ENCODE measurements around the gene TCF21.
"Not testable (repeated sequence)": the region's sequence is repeated elsewhere in the genome, so short reads cannot be mapped to it uniquely, and the experiment has no call there.

Gene TCF21

DNA sequence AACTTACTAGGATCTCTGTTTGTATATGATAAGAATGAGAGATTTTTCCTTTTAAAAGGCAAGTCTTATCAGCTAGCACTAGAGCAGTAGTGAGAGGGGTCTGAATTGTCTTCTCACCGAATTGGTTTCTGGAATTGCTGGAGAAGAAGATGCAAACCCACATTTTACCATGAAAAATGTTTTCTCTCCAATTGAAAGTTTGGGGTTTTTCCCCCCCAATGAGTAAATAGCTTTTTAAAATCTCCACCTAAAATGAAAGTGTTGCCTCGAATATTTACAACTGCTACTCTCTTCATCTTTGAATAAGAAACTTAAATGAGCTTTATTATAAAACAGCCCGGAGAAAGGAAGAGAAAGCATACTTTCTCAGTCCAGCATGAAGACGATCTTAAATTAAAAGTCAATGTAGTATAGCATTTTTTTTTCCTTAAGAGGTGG is 1.8 kb downstream of the TCF21 start:
- DNase-seq = no peak

- DNase-seq = peak in 1 of 2 experiments; percentile 21
Measured at GRCh38 chr6:133891149-133891926, 2.4 kb downstream of the TCF21 start.

DNA sequence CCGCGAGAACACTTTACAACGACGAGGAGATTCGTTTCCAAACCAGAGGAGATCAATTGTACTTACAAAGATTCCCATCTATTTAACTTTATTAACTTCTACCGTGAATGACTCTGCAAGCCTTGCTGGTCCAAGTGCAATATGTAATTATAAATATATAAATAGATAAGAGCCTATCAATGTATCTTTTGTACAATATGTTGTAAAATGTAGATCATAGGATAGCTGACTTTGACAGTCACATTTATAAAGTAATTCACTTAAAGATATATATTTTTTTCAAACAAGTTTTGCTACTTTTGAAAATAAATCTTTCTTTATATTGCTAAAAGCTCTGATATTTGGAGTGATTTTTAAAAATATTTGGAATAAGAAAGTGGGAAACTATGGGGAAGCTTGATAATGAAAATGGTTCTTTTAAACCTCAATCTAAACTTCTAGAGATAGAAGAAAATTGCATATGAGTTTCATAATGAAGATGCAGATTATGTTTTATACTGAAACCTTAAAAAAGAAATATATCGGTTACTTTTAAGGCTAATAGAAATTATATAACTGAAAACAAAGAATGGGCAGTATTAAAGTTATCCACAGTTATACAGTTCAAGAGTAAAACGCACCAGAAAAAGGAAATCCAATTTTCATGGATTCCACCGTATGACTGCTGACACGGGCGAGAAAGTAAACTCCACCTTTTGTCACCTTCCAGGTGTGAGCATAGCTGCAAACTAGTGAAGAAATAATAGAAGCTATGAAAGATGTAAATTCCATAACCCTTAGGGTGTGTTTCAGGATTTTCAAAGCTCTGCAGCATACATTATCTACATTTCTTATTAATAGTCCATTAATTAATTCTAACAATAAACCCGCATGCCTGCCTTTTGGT is 3.3 kb downstream of the TCF21 start:
- no peak for DNase-seq

GRCh38 chr6:133892813-133893691 is 4.1 kb downstream of the TCF21 start:
- DNase-seq = no peak

DNA sequence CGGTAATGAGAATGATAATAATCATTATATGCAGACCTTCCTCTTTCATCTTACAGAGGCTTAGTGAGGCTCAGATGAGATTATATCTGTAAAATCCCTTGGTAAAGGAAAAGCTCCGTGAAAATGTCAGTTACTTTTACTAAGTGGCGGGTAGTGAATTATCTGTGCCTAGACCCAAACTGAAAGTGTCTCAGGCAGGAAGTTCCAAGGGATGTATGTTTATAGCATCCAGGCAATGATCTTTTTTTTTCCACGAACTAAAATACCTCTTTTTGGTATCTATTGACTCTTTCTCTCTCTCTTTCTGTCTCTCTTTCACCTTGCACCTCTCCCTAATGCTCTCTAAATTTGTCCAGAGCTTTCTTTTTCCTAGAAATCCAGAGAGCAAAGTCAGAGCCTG is 5.0 kb downstream of the TCF21 start:
- DNase-seq = no peak

- no peak for DNase-seq
Measured at GRCh38 chr6:133894369-133894768, 5.5 kb downstream of the TCF21 start.

DNA sequence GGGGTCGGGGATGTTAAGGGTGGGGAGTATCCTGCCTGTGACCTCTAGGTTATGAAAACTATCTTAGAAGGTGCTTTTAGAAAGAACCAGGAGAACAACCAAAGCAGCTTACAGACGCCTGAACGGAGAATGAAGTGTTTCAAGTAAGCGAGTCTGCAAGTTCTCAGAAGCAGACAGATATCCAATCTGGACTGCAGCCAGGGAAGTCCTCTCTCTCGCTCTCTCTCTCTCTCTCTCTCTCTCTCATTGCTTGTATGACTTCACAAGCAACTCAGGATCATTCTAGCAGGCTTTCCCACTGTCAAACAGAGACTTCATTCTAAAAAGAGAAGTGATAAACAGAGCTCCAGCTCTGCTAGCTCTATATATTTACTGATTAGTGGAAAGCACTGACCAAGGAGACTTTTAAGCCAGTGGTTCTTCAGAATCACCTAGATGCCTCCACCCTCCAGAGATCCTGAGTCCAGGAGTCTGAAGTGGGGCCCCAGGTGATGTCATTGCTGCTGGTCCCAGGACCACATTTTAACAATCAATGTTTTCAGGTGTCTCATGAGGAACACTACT is 6.0 kb downstream of the TCF21 start:
- peak in 1 of 2 experiments; percentile 4 for DNase-seq

DNA sequence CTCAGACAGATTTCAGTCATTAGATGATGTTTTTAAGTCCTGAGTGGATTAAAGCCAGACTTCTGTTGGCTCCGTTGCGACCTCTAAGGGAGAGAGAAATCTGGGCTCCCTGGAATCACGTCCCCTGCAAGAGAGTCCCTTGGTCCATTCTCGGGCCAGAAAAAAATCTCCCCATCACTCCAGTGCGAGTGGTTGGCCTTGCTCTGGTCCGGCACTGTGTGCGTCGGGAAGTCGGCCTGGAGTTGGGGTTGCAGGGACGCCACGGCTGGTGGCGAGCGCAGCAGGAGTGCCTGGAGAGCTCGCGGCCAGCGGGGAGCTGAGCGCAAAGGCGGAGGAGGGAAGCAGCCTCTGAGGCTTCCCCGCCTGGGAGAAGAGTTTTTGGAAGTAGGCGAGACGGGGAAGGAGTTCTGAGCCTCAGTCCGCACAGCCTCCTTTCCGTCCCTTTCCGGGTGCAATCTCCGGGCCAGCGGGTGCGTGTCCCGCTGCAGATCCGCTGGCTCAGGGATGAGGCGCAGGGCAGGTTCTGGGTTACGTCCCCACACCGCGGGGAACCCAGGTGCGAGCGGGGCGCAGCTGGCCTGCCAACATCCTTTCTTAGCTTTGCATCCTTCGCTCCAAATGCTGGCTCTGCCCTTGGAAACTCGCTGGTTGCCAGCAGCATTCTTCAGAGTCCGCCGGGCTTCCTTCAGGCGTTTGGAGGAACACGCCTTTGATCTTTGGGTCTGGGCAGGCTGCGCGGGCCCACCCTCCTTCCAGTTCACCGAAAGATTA is 6.8 kb downstream of the TCF21 start:
- DNase-seq = no peak

DNA sequence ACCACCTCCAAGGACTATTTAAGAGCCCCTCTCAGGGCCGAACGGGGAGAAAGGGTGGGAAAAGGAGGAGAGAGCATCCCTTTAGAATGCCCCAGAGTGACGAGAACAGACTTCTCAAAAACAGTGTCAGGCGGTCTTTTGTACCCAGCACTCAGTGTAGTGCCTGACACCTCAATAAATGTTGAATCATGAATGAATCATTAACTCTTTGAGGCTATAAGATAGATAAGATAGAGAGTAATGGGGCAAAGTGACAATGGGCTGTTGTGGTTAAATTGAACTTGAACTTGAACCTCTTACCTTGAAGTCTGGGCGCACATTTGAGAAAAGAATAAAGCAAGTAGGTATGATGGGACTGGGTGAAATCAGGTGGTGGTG is 7.4 kb downstream of the TCF21 start:
- no peak for DNase-seq

DNA sequence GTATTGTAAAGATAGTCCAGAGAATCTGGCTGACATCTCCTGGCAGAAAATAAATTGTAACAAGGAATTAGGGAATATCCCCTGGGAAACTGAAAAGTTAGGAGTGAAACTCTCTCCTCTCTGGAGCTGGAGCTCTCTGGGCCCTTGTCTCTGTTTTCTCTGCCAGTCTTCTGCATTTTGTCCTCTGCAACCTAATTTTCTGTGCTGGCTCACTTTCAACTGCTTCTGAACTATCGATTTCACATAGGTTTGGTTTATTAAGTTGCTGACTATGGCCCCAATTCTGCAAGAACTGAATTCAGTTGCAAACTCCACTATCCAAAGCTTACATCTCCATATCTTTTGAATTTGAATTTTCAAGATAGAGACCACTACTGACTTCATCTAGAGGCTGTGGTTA is 9.3 kb downstream of the TCF21 start:
- DNase-seq = peak in 1 of 2 experiments; percentile 7

DNA sequence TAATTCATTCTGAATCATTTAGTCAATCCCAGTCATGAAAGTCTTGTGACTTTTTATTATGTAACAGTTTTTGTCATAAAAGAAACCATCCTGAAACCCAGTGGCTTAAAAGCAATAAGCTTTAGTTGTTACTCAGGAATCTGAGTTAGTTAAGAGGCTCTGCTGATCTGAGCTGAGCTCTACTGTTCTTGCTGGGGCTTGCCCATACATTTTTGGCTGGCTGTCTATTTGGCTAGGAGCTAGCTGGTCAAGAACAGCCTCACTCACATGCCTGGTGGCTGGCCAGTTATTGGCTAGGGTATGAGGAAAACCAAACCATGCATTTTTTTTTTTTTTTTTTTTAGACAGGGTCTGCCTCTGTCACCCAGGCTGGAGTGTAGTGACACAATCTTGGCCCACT is 10.6 kb downstream of the TCF21 start:
- DNase-seq = peak in 1 of 2 experiments; percentile 48

DNA sequence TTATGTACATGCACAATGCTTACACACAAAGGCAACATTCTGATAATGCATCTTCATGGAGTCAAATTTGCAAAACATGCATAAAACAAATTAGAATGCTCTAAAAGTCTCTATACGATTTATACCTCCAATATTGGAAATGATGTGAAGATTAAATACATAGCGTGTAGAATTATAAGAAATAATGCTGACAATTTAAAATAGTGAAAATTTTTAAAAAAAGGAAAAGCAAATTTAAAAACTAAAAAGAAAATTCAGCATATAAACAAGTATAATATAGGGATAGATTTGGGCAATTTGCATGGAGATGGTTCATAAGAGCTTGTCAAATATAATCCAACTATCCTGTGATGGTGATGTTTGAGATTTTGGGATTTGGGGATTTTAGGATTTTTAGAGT is 14.9 kb downstream of the TCF21 start:
- no peak for DNase-seq

GRCh38 chr6:133906050-133906449 is 17.1 kb downstream of the TCF21 start:
- DNase-seq = no peak

GRCh38 chr6:133916650-133917151 is 27.8 kb downstream of the TCF21 start:
- peak; percentile 66 to 88 for DNase-seq

DNA sequence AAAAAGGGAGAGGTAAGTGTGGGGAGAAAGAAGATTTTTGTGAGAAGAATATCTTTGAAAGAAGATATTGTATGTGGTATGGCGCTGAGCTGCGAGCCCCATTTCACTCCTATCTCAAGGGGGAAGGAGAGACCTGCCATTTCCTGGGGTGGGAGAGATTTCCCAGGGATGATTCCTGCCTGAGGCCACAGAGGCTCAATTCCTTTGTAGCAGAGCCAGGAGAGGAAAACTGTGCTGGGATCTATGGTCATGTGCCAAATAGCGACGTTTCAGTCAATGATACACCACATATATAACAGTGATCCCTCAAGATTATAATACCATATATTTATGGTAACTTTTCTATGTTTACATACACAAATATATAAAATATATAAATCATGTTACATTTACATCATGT is 28.9 kb downstream of the TCF21 start:
- no peak for DNase-seq

GRCh38 chr6:133918208-133918930 is 29.5 kb downstream of the TCF21 start:
- DNase-seq = peak; percentile 31 to 68

GRCh38 chr6:133919362-133919761 is 30.4 kb downstream of the TCF21 start:
- DNase-seq = no peak

DNA sequence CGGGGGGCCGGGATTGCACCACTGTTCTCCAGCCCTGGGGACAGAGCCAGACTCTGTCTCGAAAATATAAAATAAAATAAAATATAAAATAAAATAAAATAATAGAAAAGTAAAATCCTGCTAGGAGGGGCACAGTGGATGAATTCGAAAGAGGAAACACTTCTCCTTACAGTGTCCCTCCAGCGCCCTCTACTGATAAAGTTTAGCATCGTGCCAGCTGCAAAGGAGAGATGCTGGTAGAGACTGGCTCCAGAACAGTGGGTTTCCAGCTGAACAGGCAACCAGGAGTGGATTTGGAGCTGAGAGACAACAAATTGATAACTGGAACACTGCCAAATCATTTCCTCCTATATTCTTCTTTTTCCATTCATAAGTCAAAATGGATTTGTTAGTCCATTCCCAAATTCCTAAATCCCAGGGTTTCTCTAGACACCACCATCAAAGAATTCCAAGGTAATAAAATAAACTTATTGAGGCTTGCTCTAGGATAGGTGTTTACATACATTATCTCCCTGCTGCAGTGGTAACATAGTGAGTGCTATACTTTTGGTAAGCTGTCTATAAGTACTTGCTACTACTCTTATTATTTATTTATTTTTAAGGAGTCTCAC is 32.4 kb downstream of the TCF21 start:
- peak; percentile 50 to 81 for DNase-seq

- peak; percentile 24 to 71 for DNase-seq
Measured at GRCh38 chr6:133923938-133924593, 35.2 kb downstream of the TCF21 start.

- not testable (repeated sequence) for DNase-seq
Measured at GRCh38 chr6:133931221-133931620, 42.3 kb downstream of the TCF21 start.

Data from NCI-H446 (cell line).